22Rv1 (cell line): ENCODE measurements around the gene FIBIN.

Experiments used
- H3K27ac ChIP-seq: fragments of 450-650 bp; 2 replicates; pipeline ENCODE4 v1.5.1; 2017
- ZFX ChIP-seq: fragments of 450-650 bp; IDR thresholded peaks from 2 replicates; pipeline ENCODE4 v1.6.1; 2017; ENCODE audit warnings: antibody characterized with exemption, borderline replicate concordance
- TF ChIP-seq, protein P1 (sequence below): fragments of 450-650 bp; IDR thresholded peaks from 2 replicates; pipeline ENCODE4 v1.5.1; 2017; ENCODE audit warnings: mild to moderate bottlenecking

The FIBIN gene

DNA sequence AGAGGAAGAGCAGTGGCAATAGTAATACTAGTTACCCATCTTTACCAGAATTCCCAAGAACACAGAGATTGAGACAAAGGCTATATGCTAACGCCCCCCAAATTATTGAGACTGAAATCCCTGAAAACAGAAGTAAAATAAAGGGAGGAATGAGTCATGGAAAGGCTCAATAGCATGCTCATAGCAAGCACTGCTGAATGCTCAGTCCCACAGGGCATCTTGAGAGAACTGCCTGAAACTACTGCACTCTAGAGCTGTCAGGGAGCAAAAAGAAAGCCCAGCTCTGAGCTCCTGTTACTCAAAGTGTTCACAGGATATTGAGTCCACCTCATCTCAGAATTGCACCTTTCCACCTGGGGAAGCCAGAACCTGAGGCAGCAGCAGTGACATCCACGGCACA, 44.1 kb upstream of the FIBIN start:
- H3K27ac ChIP-seq, result no peak overlapping the region
- TF ChIP-seq, protein P1, sequence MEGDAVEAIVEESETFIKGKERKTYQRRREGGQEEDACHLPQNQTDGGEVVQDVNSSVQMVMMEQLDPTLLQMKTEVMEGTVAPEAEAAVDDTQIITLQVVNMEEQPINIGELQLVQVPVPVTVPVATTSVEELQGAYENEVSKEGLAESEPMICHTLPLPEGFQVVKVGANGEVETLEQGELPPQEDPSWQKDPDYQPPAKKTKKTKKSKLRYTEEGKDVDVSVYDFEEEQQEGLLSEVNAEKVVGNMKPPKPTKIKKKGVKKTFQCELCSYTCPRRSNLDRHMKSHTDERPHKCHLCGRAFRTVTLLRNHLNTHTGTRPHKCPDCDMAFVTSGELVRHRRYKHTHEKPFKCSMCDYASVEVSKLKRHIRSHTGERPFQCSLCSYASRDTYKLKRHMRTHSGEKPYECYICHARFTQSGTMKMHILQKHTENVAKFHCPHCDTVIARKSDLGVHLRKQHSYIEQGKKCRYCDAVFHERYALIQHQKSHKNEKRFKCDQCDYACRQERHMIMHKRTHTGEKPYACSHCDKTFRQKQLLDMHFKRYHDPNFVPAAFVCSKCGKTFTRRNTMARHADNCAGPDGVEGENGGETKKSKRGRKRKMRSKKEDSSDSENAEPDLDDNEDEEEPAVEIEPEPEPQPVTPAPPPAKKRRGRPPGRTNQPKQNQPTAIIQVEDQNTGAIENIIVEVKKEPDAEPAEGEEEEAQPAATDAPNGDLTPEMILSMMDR, result no peak
- TF ChIP-seq ZFX, result no peak

DNA sequence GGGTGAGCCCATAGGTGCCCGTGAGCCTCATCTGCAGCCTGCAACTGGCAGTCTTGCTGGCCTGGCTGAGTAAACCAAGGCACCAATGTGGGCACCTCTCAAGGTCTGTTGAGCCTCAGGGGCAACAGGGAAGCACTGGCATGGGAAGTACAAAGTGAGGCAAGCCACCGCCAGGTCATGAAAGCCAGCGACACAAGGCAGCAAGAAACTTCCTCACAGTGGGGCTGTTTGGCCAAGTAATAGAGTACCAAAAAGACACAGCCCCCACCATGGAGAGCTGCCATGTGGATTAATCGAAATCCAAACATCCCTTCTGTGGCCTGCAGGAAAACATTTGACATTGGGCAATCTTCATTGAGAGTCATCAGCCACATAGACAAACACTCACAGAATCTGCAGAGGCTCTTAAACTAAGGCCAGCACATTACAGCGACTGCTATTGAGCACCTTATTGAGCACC, 43.6 kb upstream of the FIBIN start:
- TF ChIP-seq ZFX, result no peak
- TF ChIP-seq, protein P1, result no peak
- H3K27ac ChIP-seq, result no peak overlapping the region

DNA sequence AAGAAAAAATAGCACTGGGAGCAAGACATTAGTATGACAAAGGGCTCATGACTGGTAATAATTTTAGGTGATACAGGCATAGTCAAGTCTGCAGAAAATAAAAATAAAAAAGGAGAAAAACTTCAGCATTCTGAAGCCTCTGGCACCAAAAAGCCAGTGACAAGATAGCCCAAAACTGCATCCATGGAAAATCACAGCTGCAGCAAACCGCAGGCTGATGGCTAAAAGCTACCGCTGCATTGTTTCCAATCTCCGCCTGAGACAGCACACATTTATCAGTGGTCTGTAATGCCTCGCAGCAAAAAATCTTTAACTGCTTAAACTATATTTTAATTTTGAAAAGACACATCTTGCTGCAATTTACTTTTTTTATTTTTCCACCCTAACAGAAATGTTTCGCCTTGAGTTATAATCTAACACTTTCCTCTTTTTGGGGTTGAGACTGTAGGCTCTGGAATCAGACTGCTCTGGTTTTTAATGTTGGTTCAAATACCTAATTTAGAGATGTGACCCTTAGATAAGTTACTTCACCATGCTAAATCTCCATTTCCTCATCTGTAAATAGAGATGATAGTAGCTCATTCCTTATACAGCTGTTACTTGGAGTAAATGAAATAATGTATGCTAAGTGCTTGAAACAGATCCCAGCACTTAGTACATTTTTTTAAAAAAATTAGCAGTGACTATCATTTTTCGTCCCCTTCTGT, 42.0 kb upstream of the FIBIN start:
- H3K27ac ChIP-seq, result no peak overlapping the region
- no peak for TF ChIP-seq ZFX
- TF ChIP-seq, protein P1, result no peak

DNA sequence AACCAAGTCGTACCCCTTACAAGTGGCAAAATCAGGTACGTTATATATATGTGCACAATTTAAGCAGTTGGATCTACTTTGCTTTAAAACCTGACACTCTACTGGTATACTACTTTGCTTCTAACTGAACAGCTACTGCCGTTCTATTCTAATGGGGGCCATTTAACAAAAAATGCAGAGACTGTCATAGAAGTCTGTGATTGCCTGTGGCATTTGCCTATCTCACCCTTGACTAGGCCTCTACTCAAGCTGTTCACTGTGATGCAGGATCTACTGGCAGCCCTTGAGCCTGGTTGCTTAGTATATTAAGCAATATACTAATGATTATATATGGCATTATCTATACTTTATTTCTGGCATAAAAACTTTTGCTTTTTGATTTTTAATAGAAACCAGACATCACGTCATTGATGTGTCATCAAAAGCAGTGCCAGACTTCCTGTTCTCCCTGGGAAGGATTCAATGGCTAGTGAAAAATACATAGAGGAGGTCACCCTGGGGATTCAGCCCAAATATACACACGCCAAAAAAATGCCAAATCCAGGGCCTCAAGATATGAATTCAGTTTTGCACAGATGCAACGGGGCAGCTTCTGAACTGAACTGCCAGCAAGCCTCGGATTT, 40.0 kb upstream of the FIBIN start:
- TF ChIP-seq ZFX, result no peak
- TF ChIP-seq, protein P1, result no peak
- no peak overlapping the region for H3K27ac ChIP-seq

DNA sequence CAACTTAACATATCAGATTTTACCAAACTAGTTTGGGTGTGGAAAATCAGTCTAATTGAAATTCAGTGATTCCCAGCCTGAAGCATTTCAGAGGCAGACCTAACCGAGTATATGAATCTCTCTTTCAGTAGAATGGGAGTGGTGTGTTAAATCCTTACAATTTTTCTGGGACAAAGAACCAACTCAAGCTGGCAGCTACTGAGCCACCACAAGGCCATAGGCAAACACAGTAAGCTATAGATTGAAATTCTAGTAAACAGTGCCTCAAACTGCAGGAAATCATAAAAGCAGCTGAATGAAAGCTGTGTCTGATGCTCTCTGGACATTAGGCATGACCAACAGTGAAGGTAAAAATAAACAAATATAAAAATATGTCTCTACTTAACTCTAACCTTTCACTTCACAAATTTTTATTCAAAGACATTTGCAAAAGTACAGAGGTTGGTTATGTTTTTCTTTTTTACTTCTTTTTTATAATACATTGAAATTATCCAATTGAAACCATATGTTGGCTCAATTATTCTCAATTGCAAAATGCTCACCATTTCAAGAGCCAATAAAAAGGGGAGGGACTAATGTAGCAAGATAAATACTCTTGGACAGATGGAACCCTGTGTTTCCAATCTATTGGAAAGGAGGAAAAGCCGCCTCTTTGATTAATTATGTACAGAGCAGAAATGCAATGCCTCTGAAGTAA, 35.8 kb upstream of the FIBIN start:
- no peak overlapping the region for H3K27ac ChIP-seq
- no peak for TF ChIP-seq ZFX
- TF ChIP-seq, protein P1, result no peak

DNA sequence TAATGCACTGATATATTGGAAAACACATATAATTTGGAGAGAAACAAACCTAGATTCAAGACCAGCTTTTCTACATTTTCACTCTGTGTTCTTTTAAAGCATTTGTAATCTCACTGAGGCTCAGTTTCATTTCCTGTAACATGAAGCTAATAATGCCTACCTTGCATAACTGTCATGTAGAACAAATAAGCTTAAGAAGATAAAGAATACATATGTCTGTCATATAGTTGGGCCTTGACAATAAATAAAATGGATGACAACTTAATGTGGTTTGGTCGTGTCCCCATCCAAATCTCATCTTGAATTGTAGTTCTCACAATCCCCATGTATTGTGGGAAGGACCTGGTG, 35.2 kb upstream of the FIBIN start:
- H3K27ac ChIP-seq, result no peak overlapping the region
- TF ChIP-seq, protein P1, result no peak
- TF ChIP-seq ZFX, result no peak

DNA sequence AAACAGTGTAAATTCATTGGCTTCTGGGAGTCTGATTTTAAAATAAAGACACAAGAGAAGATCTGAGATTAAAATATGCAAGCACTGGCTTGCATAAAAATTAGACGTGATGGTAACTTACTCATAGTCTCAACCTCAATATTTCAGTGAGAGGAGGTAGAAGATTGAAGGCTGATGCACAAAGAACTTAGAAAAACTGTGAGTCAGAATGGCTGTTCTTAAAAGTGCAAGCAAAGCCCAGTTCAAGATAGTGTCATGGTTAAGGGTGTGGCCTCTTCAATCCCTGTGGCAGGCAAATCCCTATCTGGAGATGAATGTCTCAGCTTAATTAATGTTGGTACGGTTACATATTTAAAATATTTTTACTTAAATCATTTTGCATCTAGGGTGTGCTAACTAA, 33.6 kb upstream of the FIBIN start:
- no peak overlapping the region for H3K27ac ChIP-seq
- TF ChIP-seq ZFX, result no peak
- TF ChIP-seq, protein P1, result no peak
